ENCODE data around the gene SAMD15. TPM values are rescaled to one million over a fixed set of nuclear protein-coding genes. Genes with fewer than 3 reads are reported as not detected.

The SAMD15 gene
- polyA plus RNA-seq, 3 donors from 2014 or later: 0.40 TPM; not detected in 2

Other genes starting within 250 kb of the SAMD15 start
- not detected for gene ZDHHC22, start 235.6 kb upstream of the SAMD15 start, polyA plus RNA-seq
- gene TMEM63C, start 195.6 kb upstream of the SAMD15 start, polyA plus RNA-seq: under 1 TPM in 2 of 3 donors, not detected in 1; 0.03 to 0.64 TPM
- not detected for gene NGB, start 106.2 kb upstream of the SAMD15 start, polyA plus RNA-seq
- gene POMT2, start 56.5 kb upstream of the SAMD15 start, polyA plus RNA-seq: 1 to 10 TPM in 2 of 3 donors, under 1 TPM in 1; 0.36 to 3.1 (median 1.0) TPM
- gene GSTZ1, start 56.3 kb upstream of the SAMD15 start, polyA plus RNA-seq: 1 to 10 TPM; 5.2 to 5.9 (median 5.6) TPM
- 1 to 10 TPM; 2.4 to 4.6 (median 2.6) TPM for gene TMED8, start 285 bp upstream of the SAMD15 start, polyA plus RNA-seq
- gene NOXRED1, start 46.1 kb downstream of the SAMD15 start, polyA plus RNA-seq: not detected
- gene VIPAS39, start 80.2 kb downstream of the SAMD15 start, polyA plus RNA-seq: 1 to 10 TPM; 6.6 to 9.8 (median 9.2) TPM
- gene AHSA1, start 80.7 kb downstream of the SAMD15 start, polyA plus RNA-seq: 100 to 1,000 TPM in 2 of 3 donors, 10 to 100 TPM in 1; 94.2 to 149 (median 103) TPM
- not detected for gene ISM2, start 121.4 kb downstream of the SAMD15 start, polyA plus RNA-seq
- 10 to 100 TPM; 25.2 to 35.2 (median 32.3) TPM for gene SPTLC2, start 239.3 kb downstream of the SAMD15 start, polyA plus RNA-seq